ENCODE data around the gene NUP85. TPM values are rescaled to one million over a fixed set of nuclear protein-coding genes. Genes with fewer than 3 reads are reported as not detected.
"Not testable (repeated sequence)": the region's sequence is repeated elsewhere in the genome, so short reads cannot be mapped to it uniquely, and the experiment has no call there.

Gene NUP85
- total RNA-seq, 1 donor from 2014 or later: 28.0 TPM

DNA sequence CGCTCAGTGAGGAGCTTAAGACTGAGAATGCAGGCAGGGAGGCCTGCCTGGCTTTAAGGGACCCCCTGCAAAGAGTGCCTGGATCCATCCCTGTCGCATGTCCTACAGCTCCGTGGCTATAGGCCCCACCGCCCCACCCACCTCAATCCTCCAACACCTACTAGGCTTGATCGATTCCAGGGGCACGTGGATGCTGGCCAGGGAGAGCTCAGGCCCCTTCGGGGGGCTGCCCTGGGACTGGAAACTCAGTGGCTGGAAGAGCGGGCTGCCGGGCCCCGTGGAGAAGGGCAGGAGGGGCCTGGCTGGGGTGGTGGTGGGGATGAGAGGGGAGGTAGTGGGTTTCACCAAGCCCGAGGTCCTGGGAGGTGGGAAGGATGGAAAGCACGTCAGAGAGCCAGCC lies 33.7 kb downstream of the NUP85 start:
- DNase-seq (no peak), ATAC-seq (no peak)
- intact Hi-C loops (cut with micrococcal nuclease): no loop called here

DNA sequence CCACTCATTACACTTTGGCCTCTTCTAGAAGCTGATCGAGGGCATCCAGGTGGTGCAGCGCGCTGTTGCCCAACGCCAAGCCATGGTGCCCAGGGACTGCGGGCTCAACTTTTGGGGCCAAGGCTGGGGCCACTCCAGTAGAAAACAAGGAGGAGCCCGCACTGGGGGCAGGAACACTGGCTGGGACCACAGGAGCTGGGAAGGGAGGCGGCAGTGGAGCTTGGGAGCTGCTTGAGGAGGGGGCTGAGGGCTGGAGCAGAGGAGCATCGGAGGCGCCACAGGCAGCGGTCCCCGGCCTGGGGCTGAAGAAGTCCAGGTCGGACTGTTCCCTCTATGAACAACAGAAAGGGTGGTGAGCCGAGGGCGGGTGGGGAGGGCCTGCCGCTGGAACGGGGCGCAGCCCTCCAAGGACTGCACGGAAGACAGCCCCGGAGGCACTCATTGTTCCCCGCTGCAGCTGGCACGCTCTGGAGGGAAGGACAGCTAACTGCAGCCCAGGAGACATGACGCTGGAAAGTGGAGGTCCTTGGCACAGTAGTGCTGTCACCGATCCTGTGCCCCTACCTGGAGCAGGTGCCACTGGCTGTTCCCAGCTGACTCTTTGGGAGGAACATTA lies 34.4 kb downstream of the NUP85 start:
- DNase-seq (no peak), ATAC-seq (no peak)
- intact Hi-C loops (cut with micrococcal nuclease): no loop called here

DNA sequence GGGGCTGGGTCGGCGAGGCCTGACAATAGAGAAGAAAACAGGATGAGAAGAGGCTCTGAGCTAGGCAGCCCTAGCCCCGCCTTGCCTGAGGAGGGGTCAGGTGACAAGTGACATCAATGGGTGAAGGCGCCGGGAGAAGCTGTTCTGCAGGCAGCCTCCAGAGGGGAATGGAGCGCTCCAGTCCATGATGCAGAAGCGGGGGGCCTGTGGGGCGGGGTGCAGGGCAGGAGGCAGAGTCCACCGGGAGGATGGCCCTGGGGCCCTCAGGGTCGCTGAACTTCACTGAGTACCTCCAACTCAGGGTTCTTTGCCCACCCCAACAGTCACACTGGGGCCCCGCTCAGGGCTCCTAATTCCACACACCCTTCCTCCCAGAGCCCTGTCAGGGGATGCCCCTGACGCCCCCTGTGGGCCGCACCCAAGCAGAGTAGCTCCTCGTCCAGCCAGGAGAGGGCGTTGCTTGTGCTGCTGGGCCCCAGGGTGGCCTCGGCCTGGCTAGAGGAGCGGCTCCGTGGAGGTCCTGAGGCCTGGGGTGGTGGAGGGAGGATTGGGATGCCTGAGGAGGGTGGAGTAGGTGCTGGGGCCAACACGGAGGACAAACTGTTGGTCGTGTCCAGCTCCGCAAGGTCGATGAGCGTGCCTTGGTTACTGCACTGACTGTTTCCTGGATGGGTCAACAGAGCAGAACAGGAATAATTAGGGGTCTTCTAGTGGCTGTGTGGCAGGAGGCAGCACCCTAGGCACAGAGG lies 35.1 kb downstream of the NUP85 start:
- no peak for ATAC-seq
- intact Hi-C loops (cut with micrococcal nuclease): no loop called here
- DNase-seq: peak; percentile 52

DNA sequence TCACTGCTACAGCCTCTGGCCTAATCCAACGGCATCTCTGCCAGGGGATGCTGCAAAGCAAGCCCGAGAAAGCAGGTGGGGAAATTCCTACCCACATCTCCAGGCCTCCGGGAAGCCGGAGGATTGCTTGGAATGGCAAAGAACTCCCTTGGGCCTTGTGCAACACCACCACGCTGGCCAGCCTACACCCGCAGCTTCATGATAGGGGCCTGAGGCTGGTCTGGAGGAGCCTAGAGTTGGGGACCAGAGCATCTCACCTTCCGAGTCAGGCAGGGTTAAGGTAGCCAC lies 35.6 kb downstream of the NUP85 start:
- intact Hi-C loops (cut with micrococcal nuclease): no loop called here
- no peak for ATAC-seq
- DNase-seq: no peak

DNA sequence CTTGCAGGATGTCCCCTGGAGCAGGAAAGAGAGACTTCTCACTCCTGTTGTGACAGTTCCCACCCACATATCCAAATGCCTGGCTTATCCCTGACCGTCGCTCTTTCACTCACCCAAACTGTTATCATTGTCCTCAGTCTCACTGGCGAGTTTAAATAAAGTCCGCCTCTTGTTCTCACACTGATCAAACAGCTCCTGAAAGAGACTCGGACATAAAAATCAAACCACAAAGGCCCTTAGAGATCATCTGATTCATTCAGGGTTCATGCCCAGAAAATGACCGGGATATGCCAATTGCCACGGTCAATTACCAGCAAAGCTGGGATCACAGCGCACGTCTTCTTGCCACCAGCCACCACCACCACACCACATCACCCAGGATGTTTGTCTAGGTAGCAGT lies 36.0 kb downstream of the NUP85 start:
- intact Hi-C loops (cut with micrococcal nuclease): no loop called here
- DNase-seq (no peak), ATAC-seq (no peak)

DNA sequence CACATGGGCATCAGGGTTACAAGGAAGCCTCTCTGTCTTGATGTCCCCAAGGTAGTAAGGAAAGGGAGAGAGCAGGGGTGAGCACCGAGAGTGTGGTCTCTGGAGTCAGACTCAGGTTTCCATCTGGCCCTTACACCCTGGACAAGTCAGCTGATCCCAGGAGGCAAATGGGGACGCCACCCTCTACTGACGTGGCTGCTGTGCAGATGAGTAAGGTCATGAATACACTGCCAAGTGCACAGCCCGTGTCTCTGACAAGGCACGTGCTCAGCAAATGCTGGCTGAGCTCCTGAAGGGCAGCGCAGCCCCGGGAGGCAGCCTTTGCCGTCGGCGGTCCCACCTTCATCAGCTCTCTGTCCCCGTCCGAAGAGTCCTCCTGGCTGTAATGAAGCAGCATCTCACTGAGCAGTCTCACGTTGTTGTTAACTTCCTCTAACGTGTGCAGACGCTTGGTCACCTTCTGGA lies 36.5 kb downstream of the NUP85 start:
- DNase-seq (no peak), ATAC-seq (no peak)
- intact Hi-C loops (cut with micrococcal nuclease): no loop called here

DNA sequence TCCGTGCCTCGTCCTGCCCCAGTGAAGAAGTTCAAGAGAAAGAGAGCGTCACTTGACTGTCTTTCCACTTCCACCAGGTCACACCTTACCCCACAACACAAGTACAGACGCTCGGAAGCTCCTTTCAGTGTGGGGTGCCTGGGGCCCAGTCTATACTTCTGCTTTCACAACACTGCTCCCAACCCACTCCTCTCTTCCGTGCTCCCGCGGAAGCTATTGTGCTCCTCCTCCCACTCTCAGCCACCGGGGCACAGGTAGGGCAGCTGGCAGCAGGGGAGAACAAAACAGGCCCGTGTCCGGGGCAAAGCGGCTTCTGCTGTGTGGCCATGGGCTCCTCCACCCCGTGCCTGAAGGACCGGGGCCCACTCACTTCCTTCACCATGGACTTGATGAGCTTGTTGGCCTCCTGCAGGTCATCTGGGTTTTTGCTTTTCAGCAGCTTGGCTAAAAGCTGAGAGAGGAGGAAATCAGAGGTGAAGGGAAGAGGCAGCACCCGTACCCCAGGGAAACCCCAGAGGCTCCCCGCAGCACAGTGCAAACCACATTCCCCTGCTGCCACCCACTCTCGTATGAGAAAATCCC lies 37.1 kb downstream of the NUP85 start:
- intact Hi-C loops (cut with micrococcal nuclease): no loop called here
- DNase-seq (no peak), ATAC-seq (no peak)

DNA sequence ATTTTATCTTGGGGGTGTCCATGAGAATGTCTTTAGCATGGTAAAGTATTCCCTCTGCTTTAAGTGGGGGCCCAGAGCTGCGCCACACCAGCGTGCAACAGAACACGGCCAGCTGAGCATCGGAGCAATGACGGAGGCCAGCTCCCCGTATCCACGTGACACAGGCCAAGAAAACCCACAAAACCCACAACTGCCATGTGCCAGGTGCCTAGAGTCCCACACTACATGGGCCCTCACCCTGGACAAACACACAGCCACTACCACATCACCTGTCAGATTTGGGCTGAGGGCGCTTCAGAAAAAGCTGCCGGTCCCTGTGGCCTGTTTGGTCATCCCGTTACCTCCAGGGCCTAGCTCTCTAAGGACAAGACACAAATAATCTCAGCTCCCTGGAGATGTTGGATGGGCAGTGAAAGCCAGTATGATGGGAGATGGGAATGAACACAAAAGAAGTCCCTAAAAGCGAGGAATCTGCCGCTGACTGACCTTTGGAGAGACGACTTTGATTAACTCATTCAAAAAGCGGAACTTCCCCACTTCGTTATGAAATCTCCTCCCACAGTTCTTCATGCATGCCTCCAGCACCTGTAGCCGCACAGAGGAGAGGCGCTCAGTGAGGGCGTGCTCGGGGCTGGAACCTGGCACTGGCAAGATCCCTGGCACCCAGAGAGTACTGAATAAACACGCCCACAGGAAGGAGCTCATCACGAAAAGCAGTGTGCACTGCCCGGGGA lies 38.8 kb downstream of the NUP85 start:
- ATAC-seq (no peak), DNase-seq (no peak)
- intact Hi-C loops (cut with micrococcal nuclease): no loop called here

DNA sequence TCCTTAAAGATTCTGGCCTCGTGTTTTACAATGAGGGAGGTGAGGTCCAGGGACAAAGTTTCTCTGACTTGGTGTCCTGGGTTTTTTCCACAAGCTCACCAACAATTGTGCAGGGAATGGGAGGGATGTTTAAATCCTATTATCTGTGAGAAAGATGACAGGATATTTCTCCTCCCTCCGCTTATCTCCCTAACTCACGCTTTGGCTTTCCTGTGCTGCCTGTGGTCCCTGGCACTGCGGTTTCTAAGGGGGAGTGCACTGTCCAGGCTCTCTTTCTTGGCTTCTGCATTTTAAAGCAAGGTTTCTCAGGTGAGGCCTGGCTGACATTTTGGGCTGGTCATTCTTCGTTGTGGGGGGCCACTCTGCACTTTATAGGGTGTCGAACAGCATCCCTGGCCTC lies 39.5 kb downstream of the NUP85 start:
- intact Hi-C loops (cut with micrococcal nuclease): no loop called here
- no peak for DNase-seq
- no peak for ATAC-seq

DNA sequence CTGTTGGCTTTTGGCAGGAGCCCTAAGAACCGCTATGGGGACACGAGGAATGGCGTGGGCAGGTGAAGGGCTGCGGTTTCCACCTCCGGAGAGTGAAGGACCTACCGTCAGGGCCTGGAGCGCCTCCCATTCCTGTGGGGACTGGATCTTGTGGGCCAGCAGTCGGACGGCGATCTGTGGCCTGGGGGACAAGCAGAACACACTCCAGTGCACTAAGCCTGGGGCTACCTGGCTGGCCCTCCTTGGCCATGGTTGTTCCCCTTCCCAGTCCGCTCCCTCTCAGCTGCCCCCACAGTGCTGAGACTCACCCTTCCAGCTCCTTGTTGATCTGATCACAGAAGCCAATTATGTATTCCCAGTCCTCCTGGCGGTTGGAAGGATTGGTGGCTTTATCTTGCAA lies 40.9 kb downstream of the NUP85 start:
- intact Hi-C loops (cut with micrococcal nuclease): no loop called here
- DNase-seq: no peak
- ATAC-seq: no peak

DNA sequence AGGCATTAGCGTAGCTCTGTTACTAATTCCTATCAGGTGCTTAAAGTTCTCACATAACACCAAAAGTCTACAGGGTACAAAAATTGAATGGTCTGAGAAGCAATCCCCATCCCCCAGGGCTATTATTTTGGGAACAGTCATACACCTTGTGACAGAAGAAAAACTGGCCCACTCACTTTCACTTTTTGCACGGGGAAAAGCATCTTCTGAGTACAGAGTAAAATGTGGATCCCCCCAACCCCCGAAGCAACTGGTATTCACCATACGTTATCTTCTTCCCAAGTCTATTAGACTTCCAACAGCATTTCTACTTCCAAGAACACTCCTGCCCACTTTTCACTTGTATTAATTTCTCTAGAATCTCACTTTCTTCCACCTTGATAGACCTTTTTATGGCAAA lies 44.1 kb downstream of the NUP85 start:
- intact Hi-C loops (cut with micrococcal nuclease): no loop called here

DNA sequence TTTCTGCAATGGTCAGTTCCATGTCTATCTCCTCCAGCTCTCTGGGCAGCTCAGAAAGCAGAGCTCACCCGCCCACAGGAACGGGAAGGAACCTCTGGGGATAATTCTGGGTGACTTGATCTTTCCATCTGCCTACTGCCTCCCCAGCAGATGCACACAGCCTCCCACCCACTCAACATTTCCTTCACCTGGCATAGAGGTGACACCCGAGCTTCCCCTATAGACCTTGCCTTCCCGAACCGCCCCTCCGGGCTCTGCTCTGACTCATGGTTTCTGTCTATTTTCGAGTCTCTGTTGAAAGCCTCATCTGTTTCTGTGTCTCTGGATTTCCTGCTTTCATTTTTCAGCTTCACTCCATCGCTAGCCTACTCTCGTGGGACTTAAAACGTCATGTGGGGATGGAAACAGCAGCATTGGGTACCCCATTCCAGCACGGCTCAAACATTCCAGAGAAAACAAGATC lies 44.6 kb downstream of the NUP85 start:
- peak; percentile 72 for ATAC-seq
- no peak for DNase-seq
- intact Hi-C loops (cut with micrococcal nuclease): no loop called here

More for the DNA sequence above, 44.1 kb downstream of the NUP85 start:
- DNase-seq: no peak
- ATAC-seq: no peak

DNA sequence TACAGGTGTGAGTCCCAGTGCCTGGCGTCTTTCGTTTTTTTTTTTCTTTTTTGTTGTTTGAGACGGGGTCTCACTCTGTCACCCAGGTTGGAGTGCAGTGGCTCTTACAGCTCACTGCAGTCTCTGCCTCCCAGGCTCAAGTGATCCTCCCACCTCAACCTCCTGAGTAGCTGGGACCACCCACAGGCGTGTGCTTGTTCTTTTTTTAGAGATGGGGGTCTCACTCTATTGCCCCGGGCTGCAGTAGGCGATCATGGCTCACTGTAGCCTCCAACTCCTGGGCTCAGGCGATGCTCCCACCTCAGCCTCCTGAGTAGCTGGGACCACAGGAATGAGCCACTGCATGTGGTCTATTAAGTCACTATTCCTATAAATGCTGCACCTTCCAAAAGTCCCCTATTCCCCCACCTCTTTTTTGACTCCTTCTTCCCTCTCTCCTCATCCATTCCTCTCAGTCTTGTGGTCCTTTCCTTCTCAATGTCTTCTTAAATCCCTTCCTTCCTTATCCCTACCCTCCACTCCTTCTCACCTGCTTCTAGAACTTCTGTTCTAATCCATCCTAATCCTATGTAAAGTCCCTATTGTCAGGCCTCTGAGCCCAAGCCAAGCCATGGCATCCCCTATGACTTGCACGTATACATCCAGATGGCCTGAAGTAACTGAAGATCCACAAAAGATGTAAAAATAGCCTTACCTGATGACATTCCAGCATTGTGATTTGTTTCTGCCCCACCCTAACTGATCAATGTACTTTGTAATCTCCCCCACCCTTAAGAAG lies 46.7 kb downstream of the NUP85 start:
- intact Hi-C loops (cut with micrococcal nuclease): no loop called here
- no peak for ATAC-seq
- no peak for DNase-seq

DNA sequence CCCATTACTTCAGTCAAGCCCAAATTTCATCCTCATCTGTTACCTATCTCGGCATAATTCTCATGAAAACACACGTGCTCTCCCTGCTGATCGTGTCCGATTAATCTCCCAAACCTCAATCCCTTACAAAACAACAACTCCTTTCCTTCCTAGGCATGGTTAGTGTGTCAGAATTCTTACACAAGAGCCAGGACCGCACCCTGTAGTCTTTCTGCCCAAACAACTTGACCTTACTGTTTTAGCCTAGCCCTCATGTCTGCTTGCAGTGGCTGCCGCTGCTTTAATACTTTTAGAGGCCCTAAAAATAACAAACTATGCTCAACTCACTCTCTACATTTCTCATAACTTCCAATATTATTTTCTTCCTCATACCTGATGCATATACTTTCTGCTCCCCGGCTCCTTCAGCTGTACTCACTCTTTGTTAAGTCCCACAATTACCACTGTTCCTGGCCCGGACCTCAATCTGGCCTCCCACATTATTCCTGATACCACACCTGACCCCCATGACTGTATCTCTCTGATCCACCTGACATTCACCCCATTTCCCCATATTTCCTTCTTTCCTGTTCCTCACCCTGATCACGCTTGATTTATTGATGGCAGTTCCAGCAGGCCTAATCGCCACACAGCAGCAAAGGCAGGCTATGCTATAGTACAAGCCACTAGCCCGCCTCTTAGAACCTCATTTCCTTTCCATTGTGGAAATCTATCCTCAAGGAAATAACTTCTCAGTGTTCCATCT lies 50.6 kb downstream of the NUP85 start:
- ATAC-seq; DNase-seq; intact Hi-C loops (cut with micrococcal nuclease): not testable (repeated sequence)

DNA sequence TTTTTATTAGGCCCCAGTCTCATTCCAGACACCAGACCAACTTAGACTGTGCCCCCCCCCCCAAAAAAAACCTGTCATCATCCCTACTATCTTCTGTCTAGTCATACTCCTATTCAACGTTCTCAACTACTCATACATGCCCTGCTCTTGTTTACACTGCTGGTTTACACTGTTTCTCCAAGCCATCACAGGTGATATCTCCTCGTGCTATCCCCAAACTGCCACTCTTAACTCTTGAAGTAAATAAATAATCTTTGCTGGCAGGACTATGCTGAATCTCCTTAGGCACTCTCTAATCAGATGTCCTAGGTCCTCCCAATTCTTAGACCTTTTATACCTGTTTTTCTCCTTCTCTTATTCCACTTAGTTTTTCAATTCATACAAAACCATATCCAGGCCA lies 51.7 kb downstream of the NUP85 start:
- DNase-seq; ATAC-seq; intact Hi-C loops (cut with micrococcal nuclease): not testable (repeated sequence)

DNA sequence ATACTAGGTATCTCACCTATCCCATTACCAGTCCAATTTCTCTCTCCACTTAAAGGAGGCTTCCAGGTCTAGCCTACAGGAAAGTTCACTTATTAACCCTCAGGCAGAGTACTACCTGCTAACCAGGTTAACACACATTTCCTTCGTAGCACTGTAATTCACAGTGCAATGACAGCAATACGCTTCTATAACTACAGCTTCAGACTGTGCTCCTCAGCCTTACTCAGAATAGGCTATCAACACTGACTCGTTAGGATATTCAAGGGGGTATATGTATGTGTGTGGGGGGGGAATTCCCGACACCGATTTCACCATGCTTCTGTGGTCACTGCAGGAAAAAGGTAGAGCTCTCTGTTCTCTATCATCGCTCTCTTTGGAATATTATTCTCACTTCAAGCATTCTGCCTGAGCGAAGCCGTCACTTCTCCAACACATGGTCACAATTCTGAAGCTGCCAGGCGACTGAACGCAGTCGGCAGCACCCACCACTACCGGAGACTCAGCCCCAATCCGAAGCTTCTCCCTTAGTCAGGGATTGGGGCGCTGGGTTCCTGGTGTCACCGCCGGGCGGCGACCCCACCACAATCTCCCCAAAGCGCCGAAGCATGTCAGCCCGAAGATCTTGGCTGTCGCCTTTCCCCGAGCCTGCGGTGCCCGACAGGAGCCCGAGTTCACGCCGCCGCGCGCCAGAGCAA lies 55.3 kb downstream of the NUP85 start:
- intact Hi-C loops (cut with micrococcal nuclease): no loop called here
- ATAC-seq (peak; percentile 4), DNase-seq (no peak)

DNA sequence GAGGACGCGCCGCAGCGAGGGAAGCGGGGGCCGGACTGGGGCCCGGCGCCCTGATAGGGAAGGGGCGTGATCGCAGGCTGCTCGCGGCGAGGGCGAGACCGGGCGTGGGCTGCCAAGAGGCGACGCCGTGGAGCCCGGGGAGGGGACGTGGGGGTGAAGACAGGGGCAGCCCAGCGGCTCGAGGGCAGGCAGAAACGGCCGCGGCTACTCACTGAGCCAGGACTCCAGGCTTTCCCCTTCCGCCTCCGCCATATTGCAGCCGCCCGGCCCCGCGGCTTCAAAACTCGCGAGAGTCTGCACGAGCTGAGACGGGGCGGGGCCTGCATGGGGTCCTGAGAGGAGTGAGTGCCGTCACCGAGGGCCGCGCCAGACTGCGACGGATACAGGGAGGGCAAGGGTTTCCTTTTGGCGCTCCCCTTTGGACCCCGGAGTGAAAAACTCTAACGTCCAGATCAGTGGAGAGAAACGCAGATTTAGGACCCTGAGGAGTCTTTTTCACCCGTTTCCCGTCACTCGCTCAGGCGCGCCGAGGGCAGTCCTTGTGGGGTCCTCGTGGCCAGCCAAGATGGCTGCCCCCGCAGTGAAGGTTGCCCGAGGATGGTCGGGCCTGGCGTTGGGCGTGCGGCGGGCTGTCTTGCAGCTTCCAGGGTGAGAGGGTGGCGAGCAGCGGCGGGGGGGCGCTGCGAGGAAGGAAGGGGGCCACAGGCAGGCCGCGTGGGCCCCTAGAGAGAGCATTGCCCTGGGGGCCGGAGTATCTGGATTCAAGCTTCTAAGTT lies 56.0 kb downstream of the NUP85 start, which contains the start of the genes GGA3 and MRPS7:
GGA3 (minus strand) TSS at position 271 of the 776 bp plus-strand sequence; CDS start at position 252, 19 bp downstream.
MRPS7 (plus strand) TSS at position 544 of the 776 bp plus-strand sequence; CDS start at position 566, 22 bp downstream.
- intact Hi-C loops (cut with micrococcal nuclease): no loop called here
- peak; percentile 98 for ATAC-seq

More for the DNA sequence above, 56.0 kb downstream of the NUP85 start, which contains the start of the genes GGA3 and MRPS7:
- DNase-seq: peak; percentile 98

Measured in left ventricle myocardium superior (tissue), 1 donor.